A549 (cell line): ENCODE measurements around the gene AWAT1. TPM values are rescaled to one million over a fixed set of nuclear protein-coding genes. Genes with fewer than 3 reads are reported as not detected.

Experiments
- ATAC-seq, 2 experiments: fragments of 200-7000 bp in 1 of 2; fragments of >200 bp in 1 of 2; cut with Nextera tagmentation in 1 of 2; cut with Tn5 transposase in 1 of 2; 3 replicates each; pipeline versions ENCODE4 v1.8.0 to v1.9.1; 2018 to 2020; ENCODE audit warnings: mild to moderate bottlenecking in 1 of 2, moderate library complexity in 1 of 2
- CTCF ChIA-PET: fragments of 300-600 bp; sonication (Branson Sonifier 250); formaldehyde crosslinking; extraction: SDS; loops from one replicate; lab custom pipeline; 2021; ENCODE audit warnings: antibody characterized with exemption, inconsistent platforms; lab: Yijun Ruan, JAX
- POLR2A ChIA-PET: fragments of 350-600 bp; formaldehyde crosslinking; extraction: SDS; loops from one replicate; lab custom pipeline; 2021; ENCODE audit warnings: antibody characterized with exemption, inconsistent platforms; lab: Yijun Ruan, JAX
- DNase-seq, 2 experiments: peaks; one replicate each; pipeline versions ENCODE4 v3.0.0 to v3.0.0-alpha.2; 2011 to 2016; ENCODE audit warnings: low read depth in 1 of 2, low spot score in 1 of 2
- FAIRE-seq: peaks from 2 replicates; lab custom pipeline; 2011; peaks lifted over from hg19 to GRCh38; lab: Jason Lieb, UNC
- H3K27ac ChIP-seq, 2 experiments: fragments of >200 bp; sonication (Bioruptor Twin); formaldehyde crosslinking; 3 replicates each; pipeline ENCODE4 v1.5.1; 2016 to 2017
- H3K4me1 ChIP-seq: fragments of >200 bp; sonication (Bioruptor Twin); formaldehyde crosslinking; 3 replicates; pipeline ENCODE4 v1.6.1; 2016
- H3K4me2 ChIP-seq: fragments of >200 bp; sonication (Bioruptor Twin); formaldehyde crosslinking; 3 replicates; pipeline ENCODE4 v1.6.1; 2016
- H3K4me3 ChIP-seq: fragments of >200 bp; sonication (Bioruptor Twin); formaldehyde crosslinking; 3 replicates; pipeline ENCODE4 v1.5.1; 2016
- H3K9me3 ChIP-seq: fragments of >200 bp; sonication (Bioruptor Twin); formaldehyde crosslinking; 3 replicates; pipeline ENCODE4 v1.6.1; 2016
- BHLHE40 ChIP-seq: IDR thresholded peaks from 2 replicates; pipeline ENCODE4 v1.6.1; 2012; ENCODE audit warnings: low read depth, low read length, inconsistent platforms
- CEBPB ChIP-seq, 2 experiments: fragments of >200 bp in 1 of 2; sonication (Bioruptor Twin) in 1 of 2; formaldehyde crosslinking in 1 of 2; IDR thresholded peaks; 2 replicates each; pipeline ENCODE4 v1.6.1; 2012 to 2016
- CHD4 ChIP-seq: fragments of 200-600 bp; sonication (generic); IDR thresholded peaks from 2 replicates; pipeline ENCODE4 v1.6.1; 2016; ENCODE audit warnings: antibody characterized with exemption, mild to moderate bottlenecking, borderline replicate concordance
- EHMT2 ChIP-seq: fragments of 200-600 bp; sonication (generic); IDR thresholded peaks from 2 replicates; pipeline ENCODE4 v1.6.1; 2016; ENCODE audit warnings: antibody characterized with exemption, low read depth, mild to moderate bottlenecking, moderate library complexity
- FOSB ChIP-seq: fragments of 250-450 bp; sonication (Bioruptor Pico); IDR thresholded peaks from 2 replicates; pipeline ENCODE4 v1.5.0; 2020; ENCODE audit warnings: mild to moderate bottlenecking, moderate library complexity
- GATA3 ChIP-seq: IDR thresholded peaks from 2 replicates; pipeline ENCODE4 v1.6.1; 2012; ENCODE audit warnings: borderline replicate concordance
- MAFK ChIP-seq: fragments of 450-650 bp; IDR thresholded peaks from 2 replicates; pipeline ENCODE4 v1.6.1; 2014; ENCODE audit not compliant: partially characterized antibody
- MYC ChIP-seq: IDR thresholded peaks from 2 replicates; pipeline ENCODE4 v1.6.1; 2012; ENCODE audit warnings: mild to moderate bottlenecking, inconsistent platforms, low read length, improper control_type of control experiment, borderline replicate concordance
- NFE2L2 ChIP-seq: fragments of 150-350 bp; conservative IDR thresholded peaks from 2 replicates; pipeline ENCODE4 v1.6.1; 2014; ENCODE audit warnings: low read length
- POLR2A ChIP-seq: IDR thresholded peaks from 2 replicates; pipeline ENCODE4 v1.6.1; 2012; ENCODE audit warnings: mild to moderate bottlenecking, low read length
- POLR2AphosphoS2 ChIP-seq: conservative IDR thresholded peaks from 2 replicates; pipeline ENCODE4 v1.6.1; 2012; ENCODE audit warnings: low read length, improper control_type of control experiment, inconsistent platforms
- RAD21 ChIP-seq, 2 experiments: fragments of >200 bp in 1 of 2; sonication (Bioruptor Twin) in 1 of 2; formaldehyde crosslinking in 1 of 2; IDR thresholded peaks in 1 of 2; conservative IDR thresholded peaks in 1 of 2; 2 replicates in 1 of 2; 3 replicates in 1 of 2; pipeline ENCODE4 v1.6.1; 2012 to 2018; ENCODE audit warnings: inconsistent platforms in 1 of 2
- RARB ChIP-seq: fragments of 250-450 bp; sonication (Bioruptor Pico); IDR thresholded peaks from 2 replicates; pipeline ENCODE4 v1.8.0; 2021; ENCODE audit warnings: mild to moderate bottlenecking, moderate library complexity
- SREBF2 ChIP-seq: fragments of 450-650 bp; IDR thresholded peaks from 2 replicates; pipeline ENCODE4 v1.6.1; 2014; ENCODE audit warnings: mild to moderate bottlenecking, moderate library complexity
- TFCP2L1 ChIP-seq: fragments of 250-450 bp; sonication (Bioruptor Pico); IDR thresholded peaks from 2 replicates; pipeline ENCODE4 v1.5.0; 2021; ENCODE audit warnings: mild to moderate bottlenecking
- ZSCAN20 ChIP-seq: fragments of 250-450 bp; sonication (Bioruptor Pico); IDR thresholded peaks from 2 replicates; pipeline ENCODE4 v1.8.0; 2022; ENCODE audit warnings: mild to moderate bottlenecking, moderate library complexity
- WGBS: methylation state at CpG from one replicate; pipeline ENCODE4 v1.1.6; 2017; ENCODE audit errors: missing lambda C conversion rate; 5-methylcytosine and 5-hydroxymethylcytosine counted together
- polyA plus RNA-seq, 4 experiments: library from polyadenylated mRNA; depleted of rRNA in 3 of 4; stranded (reverse); fragments of >200 nt; fragmentation: RNase III in 1 of 4; extraction: RNeasy Plus Mini Kit Qiagen cat#74134 plus additional on column Dnase treatment in 1 of 4; gene quantifications; 2 replicates in 3 of 4; 3 replicates in 1 of 4; pipeline ENCODE4 v1.2.3, GENCODE V29; 2011 to 2017
- TF ChIP-seq, protein P1 (sequence below): fragments of 200-600 bp; sonication (generic); IDR thresholded peaks from 2 replicates; pipeline ENCODE4 v1.6.1; 2016; ENCODE audit warnings: antibody characterized with exemption, mild to moderate bottlenecking, moderate library complexity
- TF ChIP-seq, protein P2 (sequence below): fragments of >200 bp; sonication (Bioruptor Twin); formaldehyde crosslinking; IDR thresholded peaks from 3 replicates; pipeline ENCODE4 v1.6.1; 2016
- TF ChIP-seq, protein P3 (sequence below): fragments of 250-450 bp; sonication (Bioruptor Pico); IDR thresholded peaks from 2 replicates; pipeline ENCODE4 v1.5.0; 2021; ENCODE audit warnings: mild to moderate bottlenecking, moderate library complexity, borderline replicate concordance
- TF ChIP-seq, protein P4 (sequence below): IDR thresholded peaks from 2 replicates; pipeline ENCODE4 v1.6.1; 2012
- TF ChIP-seq, protein P5 (sequence below): IDR thresholded peaks from 2 replicates; pipeline ENCODE4 v1.6.1; 2012

Gene AWAT1
- polyA plus RNA-seq, 2 of the 4 experiments (the other 2 are of a cell fraction) = not detected

DNA sequence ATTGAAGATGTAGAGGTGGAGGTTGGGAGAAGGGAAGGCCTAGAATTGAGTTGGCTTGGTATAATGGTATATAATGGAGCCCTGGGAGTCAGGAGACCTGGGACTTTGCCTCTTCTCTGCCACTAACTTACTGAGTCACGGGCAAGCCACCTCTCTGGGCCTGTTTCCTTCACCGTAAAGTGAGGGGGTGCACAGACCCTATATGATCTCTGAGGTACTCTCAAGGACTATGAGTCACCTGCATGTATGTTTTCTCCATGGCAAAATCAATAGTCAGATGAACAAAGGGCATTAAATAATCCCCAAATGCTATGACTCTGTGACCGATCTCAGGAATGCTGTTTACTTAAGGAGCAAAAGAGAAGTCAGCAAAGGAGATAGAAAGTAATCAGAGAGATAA is 20.5 kb downstream of the AWAT1 start:
- FAIRE-seq (no peak), DNase-seq (no peak)
- ChIA-PET POLR2A (no interaction called here), CTCF (no interaction called here)
- H3K4me2 ChIP-seq = no peak overlapping the region
- H3K9me3 ChIP-seq = no peaks in the 10 kb centered on the region
- TF ChIP-seq, protein P1, sequence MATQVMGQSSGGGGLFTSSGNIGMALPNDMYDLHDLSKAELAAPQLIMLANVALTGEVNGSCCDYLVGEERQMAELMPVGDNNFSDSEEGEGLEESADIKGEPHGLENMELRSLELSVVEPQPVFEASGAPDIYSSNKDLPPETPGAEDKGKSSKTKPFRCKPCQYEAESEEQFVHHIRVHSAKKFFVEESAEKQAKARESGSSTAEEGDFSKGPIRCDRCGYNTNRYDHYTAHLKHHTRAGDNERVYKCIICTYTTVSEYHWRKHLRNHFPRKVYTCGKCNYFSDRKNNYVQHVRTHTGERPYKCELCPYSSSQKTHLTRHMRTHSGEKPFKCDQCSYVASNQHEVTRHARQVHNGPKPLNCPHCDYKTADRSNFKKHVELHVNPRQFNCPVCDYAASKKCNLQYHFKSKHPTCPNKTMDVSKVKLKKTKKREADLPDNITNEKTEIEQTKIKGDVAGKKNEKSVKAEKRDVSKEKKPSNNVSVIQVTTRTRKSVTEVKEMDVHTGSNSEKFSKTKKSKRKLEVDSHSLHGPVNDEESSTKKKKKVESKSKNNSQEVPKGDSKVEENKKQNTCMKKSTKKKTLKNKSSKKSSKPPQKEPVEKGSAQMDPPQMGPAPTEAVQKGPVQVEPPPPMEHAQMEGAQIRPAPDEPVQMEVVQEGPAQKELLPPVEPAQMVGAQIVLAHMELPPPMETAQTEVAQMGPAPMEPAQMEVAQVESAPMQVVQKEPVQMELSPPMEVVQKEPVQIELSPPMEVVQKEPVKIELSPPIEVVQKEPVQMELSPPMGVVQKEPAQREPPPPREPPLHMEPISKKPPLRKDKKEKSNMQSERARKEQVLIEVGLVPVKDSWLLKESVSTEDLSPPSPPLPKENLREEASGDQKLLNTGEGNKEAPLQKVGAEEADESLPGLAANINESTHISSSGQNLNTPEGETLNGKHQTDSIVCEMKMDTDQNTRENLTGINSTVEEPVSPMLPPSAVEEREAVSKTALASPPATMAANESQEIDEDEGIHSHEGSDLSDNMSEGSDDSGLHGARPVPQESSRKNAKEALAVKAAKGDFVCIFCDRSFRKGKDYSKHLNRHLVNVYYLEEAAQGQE = no peak
- TF ChIP-seq ZSCAN20 (CRISPR knock-in tag) (no peak), RAD21 (conservative IDR thresholded peaks at IDR 0.05 in 1 of 2, IDR thresholded peaks at IDR 0.05 in 1 of 2) (no peak), CEBPB (IDR thresholded peaks at IDR 0.05) (no peak), BHLHE40 (no peak), CHD4 (no peak)
- TF ChIP-seq, all 56 proteins: peak for 0
- 70% methylated on average over 3 of the region's 3 CpGs for WGBS
- Histone ChIP-seq H3K4me3 (no peak overlapping the region), H3K4me1 (peaks cover 5% of the 10 kb centered on the region; the same call in 1 of the 3 replicates), H3K27ac (no peak overlapping the region)
- no peak for ATAC-seq

DNA sequence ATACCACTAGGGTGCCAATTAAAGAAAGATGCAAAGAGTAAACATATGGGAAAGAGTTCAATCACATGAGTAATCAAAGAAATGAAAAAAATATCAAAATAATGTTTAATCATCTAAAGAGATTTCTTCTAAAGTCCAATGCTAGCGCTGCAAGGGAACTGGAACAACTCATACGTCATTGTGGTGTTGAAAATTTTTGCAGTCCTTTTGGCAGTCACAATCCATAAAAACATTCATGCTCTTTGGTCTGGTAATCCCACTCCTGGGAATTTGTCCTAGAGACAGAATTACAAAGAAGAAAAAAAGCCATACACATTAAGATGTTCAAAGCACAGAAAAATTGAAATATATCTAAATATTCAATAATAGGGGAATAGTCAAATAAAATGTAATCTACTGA is 21.0 kb downstream of the AWAT1 start:
- WGBS = 84% methylated on average over 2 of the region's 2 CpGs
- FAIRE-seq (no peak), ATAC-seq (no peak), DNase-seq (no peak)
- TF ChIP-seq TFCP2L1 (CRISPR knock-in tag) (no peak), NFE2L2 (no peak), POLR2AphosphoS2 (no peak), MYC (no peak)
- TF ChIP-seq, protein P2, sequence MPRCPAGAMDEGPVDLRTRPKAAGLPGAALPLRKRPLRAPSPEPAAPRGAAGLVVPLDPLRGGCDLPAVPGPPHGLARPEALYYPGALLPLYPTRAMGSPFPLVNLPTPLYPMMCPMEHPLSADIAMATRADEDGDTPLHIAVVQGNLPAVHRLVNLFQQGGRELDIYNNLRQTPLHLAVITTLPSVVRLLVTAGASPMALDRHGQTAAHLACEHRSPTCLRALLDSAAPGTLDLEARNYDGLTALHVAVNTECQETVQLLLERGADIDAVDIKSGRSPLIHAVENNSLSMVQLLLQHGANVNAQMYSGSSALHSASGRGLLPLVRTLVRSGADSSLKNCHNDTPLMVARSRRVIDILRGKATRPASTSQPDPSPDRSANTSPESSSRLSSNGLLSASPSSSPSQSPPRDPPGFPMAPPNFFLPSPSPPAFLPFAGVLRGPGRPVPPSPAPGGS = no peak
- Histone ChIP-seq H3K4me2 (no peak overlapping the region), H3K9me3 (no peaks in the 10 kb centered on the region), H3K4me3 (no peak overlapping the region), H3K4me1 (peaks cover 5% of the 10 kb centered on the region; the same call in 1 of the 3 replicates), H3K27ac (no peak overlapping the region)
- ChIA-PET CTCF (no interaction called here), POLR2A (no interaction called here)

DNA sequence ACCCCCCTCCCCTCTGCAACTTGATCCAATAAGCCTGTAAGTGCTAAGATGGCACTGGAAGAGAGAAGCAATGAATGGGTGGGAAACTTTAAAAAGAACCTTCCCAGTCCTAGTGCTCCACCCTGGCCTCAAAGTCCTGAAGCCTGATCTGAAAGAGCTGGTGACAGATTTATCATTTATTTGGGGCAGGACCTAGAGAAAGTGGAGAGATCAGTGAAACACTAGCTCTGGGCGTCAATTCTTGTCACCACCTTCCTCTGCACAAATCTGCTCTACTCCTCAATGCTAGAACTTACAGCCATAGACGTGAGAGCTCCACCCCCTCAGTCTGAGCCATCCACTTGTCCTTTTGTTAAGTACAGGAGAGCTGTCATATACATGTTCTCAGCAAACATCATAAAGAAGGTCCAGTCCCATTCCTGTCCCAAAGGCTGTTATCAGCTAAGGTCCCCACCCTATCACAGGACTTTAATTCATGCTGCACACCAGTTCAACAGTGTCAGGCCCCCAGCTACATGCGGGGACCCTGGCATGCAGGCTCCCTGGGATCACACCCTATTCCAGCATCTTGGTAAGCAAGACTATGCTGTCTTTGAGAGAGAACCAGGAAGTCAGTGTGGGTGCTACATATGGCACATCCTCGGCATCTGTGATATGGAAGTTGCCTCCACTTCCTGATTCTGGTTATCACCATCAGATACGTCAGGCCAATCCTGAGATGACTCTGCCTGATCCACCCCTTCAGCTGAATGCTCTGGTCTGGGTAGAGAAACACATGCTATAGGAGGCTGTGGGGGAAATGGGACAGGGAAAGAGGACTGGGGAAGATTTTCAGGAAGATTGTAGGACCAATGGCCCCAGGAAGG is 23.2 kb downstream of the AWAT1 start:
- ChIA-PET CTCF (interaction anchor here (1.4 to 2.0 kb wide), 2 partner anchors 89 to 124 kb away, joined by 3 to 5 read pairs; partner anchors contain the start of gene IGBP1), POLR2A (no interaction called here)
- H3K27ac ChIP-seq = no peak overlapping the region
- no peak overlapping the region for H3K4me3 ChIP-seq
- DNase-seq = no peak
- H3K4me1 ChIP-seq = peaks cover 5% of the 10 kb centered on the region; the same call in 1 of the 3 replicates
- FAIRE-seq = peak; percentile 54
- 51% methylated on average over 3 of the region's 5 CpGs for WGBS
- H3K4me2 ChIP-seq = no peak overlapping the region
- ATAC-seq = no peak
- TF ChIP-seq EHMT2 = no peak
- no peaks in the 10 kb centered on the region for H3K9me3 ChIP-seq

DNA sequence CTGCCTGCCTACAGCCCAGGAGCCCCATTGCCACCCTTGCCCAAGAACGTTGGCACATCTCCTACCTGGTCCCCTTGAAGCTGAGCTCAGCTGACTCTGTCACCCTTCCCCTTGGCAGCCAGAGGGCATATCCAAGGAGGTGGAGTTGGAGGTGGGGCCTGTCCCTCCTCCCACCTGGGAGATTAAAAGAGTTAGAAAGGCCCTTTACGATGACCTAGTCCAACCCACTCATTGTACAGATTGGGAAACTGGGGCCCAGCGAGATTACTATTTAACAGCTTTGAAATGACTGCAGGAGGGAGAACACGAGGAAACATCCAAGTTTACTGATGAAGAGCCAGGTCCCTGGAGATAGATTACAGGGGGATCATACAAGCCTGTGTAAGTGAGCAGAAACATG is 25.6 kb downstream of the AWAT1 start, which contains the start of gene P2RY4:
TSS of gene P2RY4 (minus strand) at position 101 of the 400 bp plus-strand sequence. CDS start 580 bp downstream, outside the sequence.
- 52% methylated on average over 3 of the region's 4 CpGs for WGBS
- no peak within 1 kb of the TSS for H3K4me2 ChIP-seq
- H3K4me3 ChIP-seq = no peak within 1 kb of the TSS
- ATAC-seq = no peak
- DNase-seq = no peak
- H3K4me1 ChIP-seq = no peaks in the 10 kb centered on the region
- no peaks in the 10 kb centered on the region for H3K9me3 ChIP-seq
- POLR2A ChIA-PET = no interaction called here
- CTCF ChIA-PET = interaction anchor here (0.6 to 1.1 kb wide), 2 partner anchors 63 to 426 kb away, joined by 3 read pairs; no protein-coding TSS in a partner anchor
- H3K27ac ChIP-seq = no peak within 1 kb of the TSS
- TF ChIP-seq, protein P3, sequence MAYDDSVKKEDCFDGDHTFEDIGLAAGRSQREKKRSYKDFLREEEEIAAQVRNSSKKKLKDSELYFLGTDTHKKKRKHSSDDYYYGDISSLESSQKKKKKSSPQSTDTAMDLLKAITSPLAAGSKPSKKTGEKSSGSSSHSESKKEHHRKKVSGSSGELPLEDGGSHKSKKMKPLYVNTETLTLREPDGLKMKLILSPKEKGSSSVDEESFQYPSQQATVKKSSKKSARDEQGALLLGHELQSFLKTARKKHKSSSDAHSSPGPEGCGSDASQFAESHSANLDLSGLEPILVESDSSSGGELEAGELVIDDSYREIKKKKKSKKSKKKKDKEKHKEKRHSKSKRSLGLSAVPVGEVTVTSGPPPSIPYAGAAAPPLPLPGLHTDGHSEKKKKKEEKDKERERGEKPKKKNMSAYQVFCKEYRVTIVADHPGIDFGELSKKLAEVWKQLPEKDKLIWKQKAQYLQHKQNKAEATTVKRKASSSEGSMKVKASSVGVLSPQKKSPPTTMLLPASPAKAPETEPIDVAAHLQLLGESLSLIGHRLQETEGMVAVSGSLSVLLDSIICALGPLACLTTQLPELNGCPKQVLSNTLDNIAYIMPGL (CRISPR knock-in tag) = no peak
- TF ChIP-seq MAFK (no peak), RARB (no peak), FOSB (CRISPR knock-in tag) (no peak), POLR2A (no peak), GATA3 (no peak), SREBF2 (no peak)
- TF ChIP-seq, protein P4, sequence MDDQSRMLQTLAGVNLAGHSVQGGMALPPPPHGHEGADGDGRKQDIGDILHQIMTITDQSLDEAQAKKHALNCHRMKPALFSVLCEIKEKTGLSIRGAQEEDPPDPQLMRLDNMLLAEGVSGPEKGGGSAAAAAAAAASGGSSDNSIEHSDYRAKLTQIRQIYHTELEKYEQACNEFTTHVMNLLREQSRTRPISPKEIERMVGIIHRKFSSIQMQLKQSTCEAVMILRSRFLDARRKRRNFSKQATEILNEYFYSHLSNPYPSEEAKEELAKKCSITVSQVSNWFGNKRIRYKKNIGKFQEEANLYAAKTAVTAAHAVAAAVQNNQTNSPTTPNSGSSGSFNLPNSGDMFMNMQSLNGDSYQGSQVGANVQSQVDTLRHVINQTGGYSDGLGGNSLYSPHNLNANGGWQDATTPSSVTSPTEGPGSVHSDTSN = no peak
- TF ChIP-seq, protein P5, sequence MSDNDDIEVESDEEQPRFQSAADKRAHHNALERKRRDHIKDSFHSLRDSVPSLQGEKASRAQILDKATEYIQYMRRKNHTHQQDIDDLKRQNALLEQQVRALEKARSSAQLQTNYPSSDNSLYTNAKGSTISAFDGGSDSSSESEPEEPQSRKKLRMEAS = no peak
- TF ChIP-seq, all 56 proteins: peak for 0
- no peak for FAIRE-seq
